Neutrophil (primary cell): ENCODE measurements around the gene ADAMTS17.

ENCODE experiments used
- H3K27ac ChIP-seq: fragments of 200-600 bp; sonication (generic); 2 replicates; pipeline ENCODE4 v1.5.1; 2016; ENCODE audit warnings: mild to moderate bottlenecking, moderate library complexity
- H3K27me3 ChIP-seq: fragments of 200-600 bp; sonication (generic); 2 replicates; pipeline ENCODE4 v1.6.0; 2016; ENCODE audit warnings: mild to moderate bottlenecking
- H3K36me3 ChIP-seq: fragments of 200-600 bp; sonication (generic); 2 replicates; pipeline ENCODE4 v1.5.1; 2017
- H3K4me1 ChIP-seq, 2 experiments: fragments of 200-600 bp in 1 of 2; sonication (generic) in 1 of 2; 1 replicate in 1 of 2; 2 replicates in 1 of 2; pipeline versions ENCODE4 v1.5.1 to v1.6.1; 2013 to 2016; ENCODE audit warnings: low read depth in 1 of 2, low read length in 1 of 2, mild to moderate bottlenecking in 1 of 2, moderate library complexity in 1 of 2; ENCODE audit not compliant: control insufficient read depth in 1 of 2, insufficient read depth in 1 of 2
- H3K4me3 ChIP-seq, 2 experiments: fragments of 200-600 bp in 1 of 2; sonication (generic) in 1 of 2; 1 replicate in 1 of 2; 2 replicates in 1 of 2; pipeline ENCODE4 v1.5.1; 2013 to 2016; ENCODE audit warnings: low read depth in 1 of 2, low read length in 1 of 2, mild to moderate bottlenecking in 1 of 2, moderate library complexity in 1 of 2
- H3K9me3 ChIP-seq: fragments of 200-600 bp; sonication (generic); 2 replicates; pipeline ENCODE4 v1.5.1; 2016
- TF ChIP-seq, protein P1 (sequence below): fragments of 200-600 bp; sonication (generic); IDR thresholded peaks from 2 replicates; pipeline ENCODE4 v1.5.1; 2016; ENCODE audit warnings: antibody characterized with exemption

The ADAMTS17 gene

DNA sequence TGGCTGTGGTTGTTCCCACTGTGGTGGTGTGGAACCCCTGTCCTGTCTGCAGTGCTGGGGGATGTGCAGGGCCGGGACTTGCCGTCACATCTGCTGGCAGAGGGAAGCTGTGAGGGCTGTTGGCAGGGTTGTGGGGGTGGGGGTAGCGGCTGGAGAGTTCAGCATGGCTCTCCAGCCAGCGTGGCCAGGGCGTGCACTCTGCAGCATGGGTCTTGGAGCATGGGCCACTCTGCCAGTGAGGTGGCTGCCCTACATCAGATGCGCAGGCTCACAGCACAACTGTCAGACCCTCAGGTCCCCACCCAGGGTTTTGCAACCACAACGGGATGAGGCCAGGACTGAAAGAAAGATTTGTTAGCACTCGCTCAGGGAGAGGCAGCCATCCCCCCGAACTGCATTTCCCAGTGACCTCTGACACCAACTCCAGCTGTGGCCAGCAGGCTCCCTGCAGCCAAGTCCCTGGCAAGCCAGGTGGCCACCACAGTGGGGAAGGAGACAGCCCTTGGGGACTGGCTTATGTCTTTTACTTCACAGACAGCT, 370.8 kb downstream of the ADAMTS17 start:
- no peak overlapping the region for H3K4me3 ChIP-seq
- no peaks in the 10 kb centered on the region for H3K4me1 ChIP-seq
- no peaks in the 10 kb centered on the region for H3K27me3 ChIP-seq
- no peaks in the 10 kb centered on the region for H3K36me3 ChIP-seq
- no peaks in the 10 kb centered on the region for H3K9me3 ChIP-seq
- no peak overlapping the region for H3K27ac ChIP-seq
- TF ChIP-seq, protein P1, sequence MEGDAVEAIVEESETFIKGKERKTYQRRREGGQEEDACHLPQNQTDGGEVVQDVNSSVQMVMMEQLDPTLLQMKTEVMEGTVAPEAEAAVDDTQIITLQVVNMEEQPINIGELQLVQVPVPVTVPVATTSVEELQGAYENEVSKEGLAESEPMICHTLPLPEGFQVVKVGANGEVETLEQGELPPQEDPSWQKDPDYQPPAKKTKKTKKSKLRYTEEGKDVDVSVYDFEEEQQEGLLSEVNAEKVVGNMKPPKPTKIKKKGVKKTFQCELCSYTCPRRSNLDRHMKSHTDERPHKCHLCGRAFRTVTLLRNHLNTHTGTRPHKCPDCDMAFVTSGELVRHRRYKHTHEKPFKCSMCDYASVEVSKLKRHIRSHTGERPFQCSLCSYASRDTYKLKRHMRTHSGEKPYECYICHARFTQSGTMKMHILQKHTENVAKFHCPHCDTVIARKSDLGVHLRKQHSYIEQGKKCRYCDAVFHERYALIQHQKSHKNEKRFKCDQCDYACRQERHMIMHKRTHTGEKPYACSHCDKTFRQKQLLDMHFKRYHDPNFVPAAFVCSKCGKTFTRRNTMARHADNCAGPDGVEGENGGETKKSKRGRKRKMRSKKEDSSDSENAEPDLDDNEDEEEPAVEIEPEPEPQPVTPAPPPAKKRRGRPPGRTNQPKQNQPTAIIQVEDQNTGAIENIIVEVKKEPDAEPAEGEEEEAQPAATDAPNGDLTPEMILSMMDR: no peak

DNA sequence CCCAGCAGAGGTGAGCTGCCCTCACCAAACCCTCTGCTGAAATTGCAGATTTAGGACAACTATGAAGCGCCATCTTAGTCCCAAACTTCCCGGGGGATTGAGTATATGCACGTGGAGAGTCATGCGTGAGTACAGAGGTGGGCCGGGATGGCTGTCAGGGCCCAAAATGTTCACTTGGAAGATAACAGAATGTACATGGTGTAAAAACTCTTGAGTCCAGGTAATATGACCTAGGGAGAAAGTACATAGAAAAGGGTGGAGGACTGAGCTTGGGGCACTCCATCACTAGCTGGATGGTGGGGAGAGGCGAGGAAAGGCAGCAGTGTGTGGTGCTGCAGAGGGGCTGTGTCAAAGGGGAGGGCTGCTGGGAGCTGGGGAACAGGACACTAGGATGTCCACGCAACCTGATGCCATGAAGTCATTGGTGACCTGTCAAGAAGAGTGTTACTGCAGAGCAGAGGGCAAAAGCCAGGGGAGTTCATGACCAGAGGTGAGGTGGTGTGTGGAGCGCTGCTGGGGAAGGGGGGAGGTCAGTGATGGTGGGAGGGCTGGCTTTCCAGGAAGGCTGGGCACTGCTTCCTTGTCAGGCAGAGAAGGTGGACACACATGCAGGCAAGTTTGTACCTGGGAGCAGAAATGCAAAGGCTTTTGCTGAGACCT, 372.4 kb downstream of the ADAMTS17 start:
- Histone ChIP-seq H3K4me3 (no peak overlapping the region), H3K4me1 (no peaks in the 10 kb centered on the region), H3K27me3 (no peaks in the 10 kb centered on the region), H3K9me3 (no peaks in the 10 kb centered on the region), H3K36me3 (no peaks in the 10 kb centered on the region), H3K27ac (no peak overlapping the region)
- TF ChIP-seq, protein P1: no peak

DNA sequence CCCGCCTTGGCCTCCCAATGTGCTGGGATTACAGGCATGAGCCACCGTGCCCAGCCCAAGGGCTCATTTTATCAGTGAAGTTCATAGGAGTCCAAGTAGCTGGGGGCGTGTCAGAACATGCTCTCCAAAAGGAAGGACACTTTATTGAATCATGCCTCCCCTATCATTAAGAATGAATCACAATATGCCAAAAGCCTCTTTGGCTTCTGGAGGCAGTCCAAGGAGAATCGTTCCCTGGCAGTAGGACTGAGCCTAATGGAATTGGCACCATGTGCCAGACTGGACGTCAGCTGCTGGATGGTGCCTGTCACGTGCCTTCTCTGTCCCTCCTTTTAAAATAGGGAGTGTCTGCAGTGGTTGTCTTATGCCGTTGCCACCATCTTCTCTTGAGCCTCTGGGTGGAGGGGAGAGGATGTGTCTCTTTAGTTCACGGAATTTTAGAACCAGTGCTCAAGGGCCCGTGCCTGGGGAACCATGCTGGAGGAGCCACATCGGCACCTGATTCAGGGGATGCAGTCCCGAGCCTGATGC, 373.9 kb downstream of the ADAMTS17 start:
- Histone ChIP-seq H3K4me3 (no peak overlapping the region), H3K36me3 (no peaks in the 10 kb centered on the region), H3K27me3 (no peaks in the 10 kb centered on the region), H3K4me1 (no peaks in the 10 kb centered on the region), H3K9me3 (no peaks in the 10 kb centered on the region), H3K27ac (no peak overlapping the region)
- TF ChIP-seq, protein P1: no peak

DNA sequence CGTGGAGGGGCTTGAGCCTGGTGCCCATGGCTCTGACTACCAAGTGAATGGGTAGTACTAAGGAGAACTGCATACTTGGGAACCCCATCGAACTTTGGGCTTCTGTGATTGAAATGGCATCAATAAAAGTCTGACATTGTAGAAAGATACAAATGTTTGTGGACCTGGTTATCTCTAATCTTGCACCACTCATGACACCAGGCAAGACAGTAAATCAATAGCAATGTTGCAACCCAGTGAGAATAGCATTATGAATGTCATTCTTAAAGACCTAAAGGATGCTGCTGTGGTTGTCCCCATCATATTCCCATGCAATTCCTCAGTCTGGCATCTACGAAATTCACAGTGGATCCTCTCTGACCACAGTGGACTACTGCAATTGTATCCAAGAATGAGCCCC, 375.0 kb downstream of the ADAMTS17 start:
- Histone ChIP-seq H3K4me1 (no peaks in the 10 kb centered on the region), H3K4me3 (no peak overlapping the region), H3K27ac (no peak overlapping the region), H3K36me3 (no peaks in the 10 kb centered on the region), H3K9me3 (no peaks in the 10 kb centered on the region), H3K27me3 (no peaks in the 10 kb centered on the region)
- TF ChIP-seq, protein P1: no peak

DNA sequence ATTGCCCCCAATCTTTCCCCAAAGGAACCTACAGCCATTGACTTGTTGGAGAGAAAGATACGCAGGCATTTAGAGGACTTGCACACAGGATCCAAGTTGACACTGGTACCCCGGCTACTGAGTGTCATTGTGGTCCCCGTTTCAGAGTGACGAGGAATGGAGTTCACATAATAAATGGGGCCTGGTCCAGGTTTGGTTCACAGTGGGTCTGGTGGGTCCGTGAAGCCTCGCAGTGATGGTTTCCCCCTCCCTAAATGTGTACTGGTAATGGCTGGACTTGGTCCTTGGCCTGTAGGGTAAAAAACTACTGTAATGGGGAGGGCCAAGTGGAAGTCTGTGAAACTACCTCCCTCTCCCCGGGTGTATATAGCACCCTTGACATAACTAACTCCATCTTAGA, 376.4 kb downstream of the ADAMTS17 start:
- Histone ChIP-seq H3K27me3 (no peaks in the 10 kb centered on the region), H3K9me3 (no peaks in the 10 kb centered on the region)

More for the DNA sequence above, 376.4 kb downstream of the ADAMTS17 start:
- H3K4me3 ChIP-seq: no peak overlapping the region
- no peaks in the 10 kb centered on the region for H3K4me1 ChIP-seq
- TF ChIP-seq, protein P1: no peak
- H3K36me3 ChIP-seq: no peaks in the 10 kb centered on the region
- no peak overlapping the region for H3K27ac ChIP-seq
